Caco-2 (cell line): ENCODE data around the gene CREB5. TPM values are rescaled to one million over a fixed set of nuclear protein-coding genes. Genes with fewer than 3 reads are reported as not detected.

Experiments used
- BruUV-seq: library from RNA; stranded (reverse); fragments of 400-500 nt; replicated peaks from 2 replicates; lab custom pipeline; 2021; lab: Mats Ljungman, UMichigan
- CTCF ChIA-PET: fragments of 300-600 bp; sonication (Branson Sonifier 250); formaldehyde crosslinking; loops from one replicate; lab custom pipeline; 2022; ENCODE audit warnings: antibody characterized with exemption; lab: Charles Lee
- POLR2A ChIA-PET: fragments of 300-600 bp; sonication (Branson Sonifier 250); formaldehyde crosslinking; loops from one replicate; lab custom pipeline; 2022; ENCODE audit warnings: antibody characterized with exemption; lab: Charles Lee
- DNase-seq, 2 experiments: peaks; one replicate each; pipeline versions ENCODE4 v3.0.0 to v3.0.0-alpha.2; 2020 to 2022
- H3K27me3 ChIP-seq: replicated peaks from 2 replicates; pipeline ENCODE4 v1.6.0; 2011; ENCODE audit warnings: low read length; ENCODE audit not compliant: control insufficient read depth, insufficient read depth
- H3K36me3 ChIP-seq: 2 replicates; pipeline ENCODE4 v1.5.1; 2011; ENCODE audit warnings: low read length; ENCODE audit not compliant: control insufficient read depth, insufficient read depth
- H3K4me1 ChIP-seq: fragments of 250-450 bp; sonication (Bioruptor Pico); 2 replicates; pipeline ENCODE4 v1.5.1; 2020; ENCODE audit warnings: mild to moderate bottlenecking
- H3K4me3 ChIP-seq: 2 replicates; pipeline ENCODE4 v1.5.1; 2011; ENCODE audit warnings: low read depth, mild to moderate bottlenecking, control low read depth, low read length
- H3K9me3 ChIP-seq: fragments of 250-450 bp; sonication (Bioruptor Pico); 2 replicates; pipeline ENCODE4 v1.5.1; 2020; ENCODE audit warnings: mild to moderate bottlenecking, moderate library complexity
- H3K27ac Mint-ChIP-seq: one replicate; pipeline ENCODE4 v1.8.0; 2022; ENCODE audit warnings: mixed read lengths; ENCODE audit not compliant: unreplicated experiment
- H3K27me3 Mint-ChIP-seq: one replicate; pipeline ENCODE4 v1.8.0; 2022; ENCODE audit warnings: mixed read lengths; ENCODE audit not compliant: insufficient read depth, unreplicated experiment
- H3K36me3 Mint-ChIP-seq: one replicate; pipeline ENCODE4 v1.8.0; 2022; ENCODE audit warnings: mild to moderate bottlenecking, mixed read lengths; ENCODE audit not compliant: insufficient read depth, unreplicated experiment
- H3K4me1 Mint-ChIP-seq: one replicate; pipeline ENCODE4 v1.8.0; 2022; ENCODE audit warnings: low read depth, mixed read lengths; ENCODE audit not compliant: unreplicated experiment
- H3K4me3 Mint-ChIP-seq: one replicate; pipeline ENCODE4 v1.8.0; 2022; ENCODE audit warnings: mild to moderate bottlenecking, moderate library complexity, mixed read lengths; ENCODE audit not compliant: unreplicated experiment
- H3K9me3 Mint-ChIP-seq: one replicate; pipeline ENCODE4 v1.8.0; 2022; ENCODE audit warnings: mixed read lengths; ENCODE audit not compliant: unreplicated experiment
- CTCF ChIP-seq, 2 experiments: fragments of 200-600 bp in 1 of 2; IDR thresholded peaks; 1 replicate in 1 of 2; 2 replicates in 1 of 2; pipeline versions ENCODE4 v1.5.1 to v1.8.0; 2011 to 2022; ENCODE audit warnings: antibody characterized with exemption in 1 of 2, control low read depth in 1 of 2, inconsistent platforms in 1 of 2, low read depth in 1 of 2, low read length in 1 of 2, mild to moderate bottlenecking in 1 of 2, moderate library complexity in 1 of 2; ENCODE audit not compliant: insufficient read depth in 1 of 2, severe bottlenecking in 1 of 2, unreplicated experiment in 1 of 2
- intact Hi-C: fragments of 100-400 bp; cut with micrococcal nuclease; formaldehyde crosslinking; loops from one replicate; pipeline ENCODE4 v1.10.0; 2022; ENCODE audit not compliant: unreplicated experiment
- total RNA-seq: library from RNA; stranded (reverse); gene quantifications from 2 replicates; pipeline ENCODE4 v1.2.3, GENCODE V29; 2022

The CREB5 gene
- total RNA-seq, 1 experiment from 2014 or later: 9.1 TPM

- no TSS peak for BruUV-seq
Measured at GRCh38 chr7:28836716-28837115, 424.4 kb downstream of the CREB5 start.

GRCh38 chr7:28837216-28837615 is 424.9 kb downstream of the CREB5 start:
- Histone ChIP-seq H3K4me3 (no peak overlapping the region), H3K36me3 (no peaks in the 10 kb centered on the region), H3K9me3 (no peaks in the 10 kb centered on the region), H3K4me1 (no peaks in the 10 kb centered on the region), H3K27me3 (no peaks in the 10 kb centered on the region)
- no TSS peak for BruUV-seq
- TF ChIP-seq CTCF (IDR thresholded peaks at IDR 0.05; ENCODE audit: insufficient read depth in 1 of 2, low read depth in 1 of 2, low read length in 1 of 2, severe bottlenecking in 1 of 2, unreplicated experiment in 1 of 2): no peak
- ChIA-PET CTCF (no interaction called here), POLR2A (no interaction called here)
- Mint-ChIP-seq H3K27ac (no peak overlapping the region), H3K27me3 (no peaks in the 10 kb centered on the region), H3K9me3 (no peaks in the 10 kb centered on the region), H3K4me3 (no peak overlapping the region), H3K36me3 (no peaks in the 10 kb centered on the region), H3K4me1 (no peaks in the 10 kb centered on the region)
- intact Hi-C loops: no loop called here
- no peak for DNase-seq

More at GRCh38 chr7:28836716-28837115, 424.4 kb downstream of the CREB5 start:
- Histone ChIP-seq H3K4me3 (no peak overlapping the region), H3K36me3 (no peaks in the 10 kb centered on the region), H3K9me3 (no peaks in the 10 kb centered on the region), H3K27me3 (no peaks in the 10 kb centered on the region), H3K4me1 (no peaks in the 10 kb centered on the region)
- H3K36me3 Mint-ChIP-seq: no peaks in the 10 kb centered on the region
- POLR2A ChIA-PET: no interaction called here
- no peak for DNase-seq
- no peaks in the 10 kb centered on the region for H3K4me1 Mint-ChIP-seq
- H3K27ac Mint-ChIP-seq: no peak overlapping the region
- no peaks in the 10 kb centered on the region for H3K9me3 Mint-ChIP-seq
- H3K27me3 Mint-ChIP-seq: no peaks in the 10 kb centered on the region
- intact Hi-C loops: no loop called here
- CTCF ChIA-PET: no interaction called here
- H3K4me3 Mint-ChIP-seq: no peak overlapping the region
- no peak for TF ChIP-seq CTCF (IDR thresholded peaks at IDR 0.05; ENCODE audit: insufficient read depth in 1 of 2, low read depth in 1 of 2, low read length in 1 of 2, severe bottlenecking in 1 of 2, unreplicated experiment in 1 of 2)

- Mint-ChIP-seq H3K36me3 (no peaks in the 10 kb centered on the region), H3K9me3 (no peaks in the 10 kb centered on the region), H3K4me3 (no peak overlapping the region), H3K27ac (no peak overlapping the region), H3K4me1 (peaks cover 5% of the 10 kb centered on the region), H3K27me3 (peaks cover 4% of the 10 kb centered on the region)
- TF ChIP-seq CTCF (IDR thresholded peaks at IDR 0.05; ENCODE audit: insufficient read depth in 1 of 2, low read depth in 1 of 2, low read length in 1 of 2, severe bottlenecking in 1 of 2, unreplicated experiment in 1 of 2): peak; percentile 40 to 49
- H3K4me3 ChIP-seq: no peak overlapping the region
- CTCF ChIA-PET: no interaction called here
- intact Hi-C loops: no loop called here
- H3K36me3 ChIP-seq: no peaks in the 10 kb centered on the region
- H3K4me1 ChIP-seq: no peaks in the 10 kb centered on the region
- DNase-seq: no peak
- H3K27me3 ChIP-seq: no peaks in the 10 kb centered on the region
- POLR2A ChIA-PET: no interaction called here
- no peaks in the 10 kb centered on the region for H3K9me3 ChIP-seq
- BruUV-seq: no TSS peak
Measured at GRCh38 chr7:28840592-28840995, 428.3 kb downstream of the CREB5 start.
